ENCODE data around the gene EEF1G. TPM values are rescaled to one million over a fixed set of nuclear protein-coding genes. Genes with fewer than 3 reads are reported as not detected.

The EEF1G gene
- total and polyA plus RNA-seq, 9 of the 15 experiments (the other 6 are each of a cell fraction or from before 2014, with no cell fraction given): 985 to 2,349 (median 2,035) TPM

- TF ChIP-seq ELK1 (CRISPR knock-in tag; IDR thresholded peaks at IDR 0.05) (no peak), CTCFL (IDR thresholded peaks at IDR 0.05; ENCODE audit: borderline replicate concordance, insufficient read depth, low read depth, low read length, poor library complexity, severe bottlenecking) (no peak), NELFE (IDR thresholded peaks at IDR 0.05; ENCODE audit: insufficient read depth, insufficient read length) (no peak), ZNF766 (CRISPR knock-in tag; conservative IDR thresholded peaks at IDR 0.05) (peak; percentile 49; the same call in 1 of the 2 replicates), EGR1 (conservative IDR thresholded peaks at IDR 0.05) (no peak), CUX1 (CRISPR knock-in tag; IDR thresholded peaks at IDR 0.05) (no peak), CHD2 (IDR thresholded peaks at IDR 0.05; ENCODE audit: low read depth, low read length) (peak; percentile 45; the same call in 1 of the 2 replicates), RBBP5 (IDR thresholded peaks at IDR 0.05; ENCODE audit: borderline replicate concordance, insufficient read depth, low read length, poor library complexity, severe bottlenecking) (no peak), MLLT1 (IDR thresholded peaks at IDR 0.05) (peak; percentile 13 to 50; a peak in 1 of 4 replicates), FOXP4 (CRISPR knock-in tag; IDR thresholded peaks at IDR 0.05; ENCODE audit: borderline replicate concordance) (no peak), HMGXB4 (CRISPR knock-in tag; IDR thresholded peaks at IDR 0.05) (no peak)
These were observed 25.5 kb upstream of the EEF1G start (continued) for GRCh38 chr11:62599069-62599696.

Data from K562 (cell line).